Measurements from ENCODE around the gene DHRS11. TPM values are rescaled to one million over a fixed set of nuclear protein-coding genes. Genes with fewer than 3 reads are reported as not detected.

Gene DHRS11
- total RNA-seq, 4 donors from 2014 or later, result 93.1 to 307 (median 214) TPM

- 83% methylated on average over 7 of the region's 7 CpGs; no CpG with 5 or more reads in 1 of the 2 donors for WGBS, 2 donors (ENCODE audit: low coverage in 1 of 2)
- no peaks in the 10 kb centered on the region for H3K36me3 ChIP-seq
- no peak overlapping the region for H3K27ac ChIP-seq
- in situ Hi-C loops (cut with MboI; ENCODE audit: low pct_ligation_motif_present in 1 of 4, low pct_unique_long_range_greater_than_20kb in 1 of 4, low sequenced_read_pairs in 3 of 4), result loop anchor here in 2 of 4 donors (10.0 to 25.0 kb wide), 3 partner anchors 437 to 770 kb away; partner anchors contain the start of gene C17orf78 (in 2 of the 2)
- H3K9me3 ChIP-seq, result no peaks in the 10 kb centered on the region
- H3K4me3 ChIP-seq, result no peak overlapping the region
- H3K4me1 ChIP-seq, result no peaks in the 10 kb centered on the region
- no peak for TF ChIP-seq EP300 (IDR thresholded peaks at IDR 0.05; ENCODE audit: low read depth)
- TF ChIP-seq POLR2A (IDR thresholded peaks at IDR 0.05), result no peak
- no peak for TF ChIP-seq POLR2AphosphoS5 (IDR thresholded peaks at IDR 0.05)
- TF ChIP-seq CTCF (IDR thresholded peaks at IDR 0.05), result no peak
- DNase-seq, result no peak
- H3K27me3 ChIP-seq, result peaks cover 22% of the 10 kb centered on the region
- intact Hi-C loops (cut with DNase I; ENCODE audit: low total_unique reads), result no loop called here
Observed at GRCh38 chr17:36617773-36618172, 26.1 kb downstream of the DHRS11 start.

GRCh38 chr17:36623281-36623680, 31.6 kb downstream of the DHRS11 start:
- TF ChIP-seq EP300 (IDR thresholded peaks at IDR 0.05; ENCODE audit: low read depth) (no peak), POLR2A (IDR thresholded peaks at IDR 0.05) (no peak), CTCF (IDR thresholded peaks at IDR 0.05) (no peak), POLR2AphosphoS5 (IDR thresholded peaks at IDR 0.05) (no peak)
- no peak overlapping the region for H3K27ac ChIP-seq
- WGBS, 2 donors (ENCODE audit: low coverage in 1 of 2), result 58 to 82% methylated on average over 3 of the region's 3 CpGs
- no peaks in the 10 kb centered on the region for H3K4me1 ChIP-seq
- no peak overlapping the region for H3K4me3 ChIP-seq
- no peaks in the 10 kb centered on the region for H3K36me3 ChIP-seq
- intact Hi-C loops (cut with DNase I; ENCODE audit: low total_unique reads), result loop anchor here (10.0 kb wide), 2 partner anchors 132 to 612 kb away; no protein-coding TSS in a partner anchor
- no peaks in the 10 kb centered on the region for H3K9me3 ChIP-seq
- in situ Hi-C loops (cut with MboI; ENCODE audit: low pct_ligation_motif_present in 1 of 4, low pct_unique_long_range_greater_than_20kb in 1 of 4, low sequenced_read_pairs in 3 of 4), result loop anchor here in 3 of 4 donors (10.0 to 25.0 kb wide), 4 partner anchors 422 to 764 kb away; partner anchors contain the start of gene C17orf78 (in 2 of the 3)
- no peak for DNase-seq
- no peaks in the 10 kb centered on the region for H3K27me3 ChIP-seq

GRCh38 chr17:36625188-36625587, 33.5 kb downstream of the DHRS11 start:
- H3K36me3 ChIP-seq, result no peaks in the 10 kb centered on the region
- no peak for DNase-seq
- no peaks in the 10 kb centered on the region for H3K4me1 ChIP-seq
- 73 to 100% methylated on average over 1 to 7 of the region's 7 CpGs for WGBS, 2 donors (ENCODE audit: low coverage in 1 of 2)
- in situ Hi-C loops (cut with MboI; ENCODE audit: low pct_ligation_motif_present in 1 of 4, low pct_unique_long_range_greater_than_20kb in 1 of 4, low sequenced_read_pairs in 3 of 4) (loop anchor here in 3 of 4 donors (10.0 to 25.0 kb wide), 5 partner anchors 412 to 612 kb away; no protein-coding TSS in a partner anchor), intact Hi-C loops (cut with DNase I; ENCODE audit: low total_unique reads) (loop anchor here (5.0 to 10.0 kb wide), 3 partner anchors 130 to 610 kb away; no protein-coding TSS in a partner anchor)
- no peaks in the 10 kb centered on the region for H3K9me3 ChIP-seq
- no peak for TF ChIP-seq POLR2A (IDR thresholded peaks at IDR 0.05)
- no peak for TF ChIP-seq CTCF (IDR thresholded peaks at IDR 0.05)
- no peak for TF ChIP-seq POLR2AphosphoS5 (IDR thresholded peaks at IDR 0.05)
- no peak for TF ChIP-seq EP300 (IDR thresholded peaks at IDR 0.05; ENCODE audit: low read depth)
- H3K4me3 ChIP-seq, result no peak overlapping the region
- H3K27ac ChIP-seq, result no peak overlapping the region
- no peaks in the 10 kb centered on the region for H3K27me3 ChIP-seq

- Histone ChIP-seq H3K9me3 (no peaks in the 10 kb centered on the region), H3K27ac (no peak overlapping the region), H3K4me1 (no peaks in the 10 kb centered on the region), H3K36me3 (no peaks in the 10 kb centered on the region), H3K27me3 (no peaks in the 10 kb centered on the region), H3K4me3 (no peak overlapping the region)
- intact Hi-C loops (cut with DNase I; ENCODE audit: low total_unique reads) (loop anchor here (5.0 to 10.0 kb wide), 3 partner anchors 128 to 608 kb away; no protein-coding TSS in a partner anchor), in situ Hi-C loops (cut with MboI; ENCODE audit: low pct_ligation_motif_present in 1 of 4, low pct_unique_long_range_greater_than_20kb in 1 of 4, low sequenced_read_pairs in 3 of 4) (loop anchor here in 3 of 4 donors (10.0 to 25.0 kb wide), 5 partner anchors 410 to 610 kb away; no protein-coding TSS in a partner anchor)
- TF ChIP-seq CTCF (IDR thresholded peaks at IDR 0.05), result no peak
- no peak for TF ChIP-seq POLR2AphosphoS5 (IDR thresholded peaks at IDR 0.05)
- no peak for TF ChIP-seq POLR2A (IDR thresholded peaks at IDR 0.05)
- no peak for TF ChIP-seq EP300 (IDR thresholded peaks at IDR 0.05; ENCODE audit: low read depth)
- WGBS, 2 donors (ENCODE audit: low coverage in 1 of 2), result 74 to 75% methylated on average over 4 to 12 of the region's 12 CpGs
- no peak for DNase-seq
Observed at GRCh38 chr17:36627101-36627500, 35.4 kb downstream of the DHRS11 start.
